CD4-positive, alpha-beta T cell treated with Interleukin-21 for 1 hour (primary cell): Measurements from ENCODE around the gene TGFBR3.

ENCODE experiments used
- DNase-seq: peaks from one replicate; pipeline ENCODE4 v3.0.0-alpha.2; 2020

Gene TGFBR3

GRCh38 chr1:91798241-91798648 is 87.7 kb downstream of the TGFBR3 start:
- no peak for DNase-seq

GRCh38 chr1:91797164-91797563 is 88.8 kb downstream of the TGFBR3 start:
- no peak for DNase-seq

GRCh38 chr1:91796390-91796654 is 89.6 kb downstream of the TGFBR3 start:
- no peak for DNase-seq

- no peak for DNase-seq
These were observed 90.2 kb downstream of the TGFBR3 start for GRCh38 chr1:91795591-91796389.

- DNase-seq = no peak
These were observed 92.1 kb downstream of the TGFBR3 start for GRCh38 chr1:91793877-91794276.

- no peak for DNase-seq
These were observed 92.8 kb downstream of the TGFBR3 start for GRCh38 chr1:91793189-91793588.

- DNase-seq = no peak
These were observed 93.4 kb downstream of the TGFBR3 start for GRCh38 chr1:91792489-91793071.

- DNase-seq = peak; percentile 17
These were observed 94.1 kb downstream of the TGFBR3 start for GRCh38 chr1:91791691-91792488.

GRCh38 chr1:91791103-91791502 is 94.8 kb downstream of the TGFBR3 start:
- peak; percentile 8 for DNase-seq

GRCh38 chr1:91790392-91790791 is 95.6 kb downstream of the TGFBR3 start:
- no peak for DNase-seq

- DNase-seq = no peak
These were observed 96.5 kb downstream of the TGFBR3 start for GRCh38 chr1:91789273-91789997.

GRCh38 chr1:91787919-91788318 is 98.0 kb downstream of the TGFBR3 start:
- no peak for DNase-seq

GRCh38 chr1:91784616-91785015 is 101.3 kb downstream of the TGFBR3 start:
- DNase-seq = no peak

GRCh38 chr1:91784191-91784590 is 101.8 kb downstream of the TGFBR3 start:
- DNase-seq = no peak

- no peak for DNase-seq
These were observed 102.4 kb downstream of the TGFBR3 start for GRCh38 chr1:91783423-91784170.

- DNase-seq = no peak
These were observed 103.9 kb downstream of the TGFBR3 start for GRCh38 chr1:91781901-91782622.

- DNase-seq = no peak
These were observed 104.6 kb downstream of the TGFBR3 start for GRCh38 chr1:91781371-91781825.

GRCh38 chr1:91779548-91780021 is 106.4 kb downstream of the TGFBR3 start:
- DNase-seq = no peak

- DNase-seq = no peak
These were observed 107.0 kb downstream of the TGFBR3 start for GRCh38 chr1:91778964-91779363.

GRCh38 chr1:91777630-91778300 is 108.2 kb downstream of the TGFBR3 start:
- DNase-seq = no peak

GRCh38 chr1:91777196-91777595 is 108.8 kb downstream of the TGFBR3 start:
- DNase-seq = no peak
